Amniotic stem cell (primary cell): ENCODE data around the gene RSPRY1.
"Not testable (repeated sequence)": the region's sequence is repeated elsewhere in the genome, so short reads cannot be mapped to it uniquely, and the experiment has no call there.

Source experiments
- DNase-seq: peaks from one replicate; lab custom pipeline; 2025; lab: John Stamatoyannopoulos, UW

RSPRY1 gene

GRCh38 chr16:57271867-57272495 lies 85.9 kb downstream of the RSPRY1 start:
- no peak for DNase-seq

GRCh38 chr16:57273359-57273758 lies 87.2 kb downstream of the RSPRY1 start:
- no peak for DNase-seq

GRCh38 chr16:57273826-57274225 lies 87.7 kb downstream of the RSPRY1 start:
- DNase-seq: no peak

- not testable (repeated sequence) for DNase-seq
Observed at GRCh38 chr16:57275946-57276345, 89.8 kb downstream of the RSPRY1 start.

DNA sequence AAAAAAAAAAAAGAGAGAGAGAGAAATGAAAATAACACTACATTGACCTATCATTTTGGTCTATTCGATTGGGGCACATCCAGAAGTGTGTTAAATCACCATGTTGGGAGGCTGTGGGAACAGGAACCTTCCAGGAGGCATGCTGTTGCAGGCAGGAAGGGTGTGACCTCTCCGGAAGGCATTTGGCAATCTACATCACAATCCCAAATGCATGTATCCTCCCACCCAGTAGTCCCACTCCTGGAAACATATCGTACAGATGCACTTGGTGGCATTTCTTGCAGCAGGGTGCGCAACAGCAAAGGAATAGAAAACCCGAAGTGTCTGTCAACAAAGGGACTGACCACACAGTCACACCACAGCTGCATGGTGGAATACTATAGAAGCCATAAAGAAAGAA lies 90.5 kb downstream of the RSPRY1 start:
- DNase-seq: no peak

GRCh38 chr16:57277586-57277985 lies 91.5 kb downstream of the RSPRY1 start:
- DNase-seq: no peak

DNA sequence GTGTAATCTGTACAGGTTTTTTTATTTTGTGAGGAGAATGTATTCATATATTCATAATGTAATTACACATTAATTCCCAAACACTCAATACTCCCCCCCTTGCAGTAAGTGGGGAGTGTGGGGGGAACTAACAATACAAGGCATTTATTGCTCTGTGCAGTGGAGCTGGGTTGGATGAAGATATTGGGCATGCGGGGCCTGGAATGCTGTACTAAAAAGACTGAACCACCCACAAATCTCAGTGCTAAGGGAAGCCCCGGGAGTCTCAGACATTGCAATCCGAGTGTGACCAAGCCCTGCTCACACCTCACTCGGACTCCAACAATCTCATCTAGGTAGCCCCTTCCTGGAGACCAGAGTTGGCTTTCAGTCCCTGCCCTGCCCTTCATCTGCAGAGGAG lies 92.4 kb downstream of the RSPRY1 start:
- no peak for DNase-seq

- DNase-seq: no peak
Observed at GRCh38 chr16:57279780-57280638, 93.9 kb downstream of the RSPRY1 start.

- no peak for DNase-seq
Observed at GRCh38 chr16:57281791-57282190, 95.7 kb downstream of the RSPRY1 start.

DNA sequence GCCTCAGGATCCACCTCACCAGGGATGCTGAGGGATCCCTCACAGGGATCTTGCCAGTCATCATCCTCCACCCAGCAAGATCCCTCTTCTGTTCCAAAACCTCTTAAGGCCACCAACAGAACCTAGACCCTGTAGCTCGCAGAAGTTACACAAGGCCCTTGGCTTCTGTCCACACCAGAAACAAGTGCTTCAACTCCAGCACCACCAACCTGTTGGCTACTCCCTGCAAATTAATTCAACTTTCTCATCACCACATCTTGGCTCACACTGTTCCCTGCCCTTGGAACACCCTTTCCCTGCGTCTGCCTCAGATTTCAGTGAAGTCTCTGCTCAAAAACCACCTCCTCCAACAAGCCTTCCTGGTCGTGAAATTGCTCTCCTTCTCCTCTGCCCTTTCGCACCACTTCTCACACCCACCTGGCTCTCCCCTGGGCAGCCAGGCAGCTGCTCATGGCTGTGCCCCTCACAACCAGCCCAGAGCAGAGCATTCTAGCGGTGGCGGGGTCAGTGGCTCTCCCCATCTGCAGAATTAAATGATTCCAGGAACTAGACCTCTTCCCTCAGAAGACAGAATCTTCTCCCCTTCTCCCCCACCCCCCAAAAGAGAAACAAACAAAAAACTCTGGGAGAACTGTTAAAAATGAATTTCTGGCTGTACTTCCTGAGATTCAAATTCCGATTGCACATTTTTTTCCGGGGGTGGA lies 96.5 kb downstream of the RSPRY1 start:
- DNase-seq: no peak

- DNase-seq: no peak
Observed at GRCh38 chr16:57283214-57283958, 97.3 kb downstream of the RSPRY1 start.

- no peak for DNase-seq
Observed at GRCh38 chr16:57283959-57284208, 97.8 kb downstream of the RSPRY1 start.

GRCh38 chr16:57284209-57284951 lies 98.3 kb downstream of the RSPRY1 start, which contains the start of gene PLLP:
Gene PLLP (minus strand): TSS chr16:57284672. CDS start chr16:57284540, 132 bp downstream.
- DNase-seq: no peak

DNA sequence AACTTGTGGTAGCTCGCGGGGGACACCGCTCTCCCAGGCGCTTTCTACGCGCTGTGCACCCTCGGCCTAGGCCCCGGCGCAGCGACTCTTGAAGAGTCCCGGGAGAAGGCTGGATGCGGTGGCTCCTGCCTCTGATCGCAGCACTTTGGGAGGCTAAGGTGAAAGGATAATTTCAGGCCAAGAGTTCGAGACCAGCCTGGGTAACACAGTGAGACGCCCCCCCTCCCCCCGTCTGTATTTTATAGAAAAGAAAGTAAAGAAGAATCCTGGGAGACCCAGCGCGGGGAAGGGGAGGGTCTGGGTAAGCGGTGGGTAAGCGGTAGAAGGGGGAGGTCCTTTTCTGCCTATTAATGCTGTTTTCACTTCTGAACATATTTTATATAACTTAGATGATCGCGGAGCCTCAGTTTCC lies 98.8 kb downstream of the RSPRY1 start:
- DNase-seq: no peak

- no peak for DNase-seq
Observed at GRCh38 chr16:57285379-57285778, 99.2 kb downstream of the RSPRY1 start.

DNA sequence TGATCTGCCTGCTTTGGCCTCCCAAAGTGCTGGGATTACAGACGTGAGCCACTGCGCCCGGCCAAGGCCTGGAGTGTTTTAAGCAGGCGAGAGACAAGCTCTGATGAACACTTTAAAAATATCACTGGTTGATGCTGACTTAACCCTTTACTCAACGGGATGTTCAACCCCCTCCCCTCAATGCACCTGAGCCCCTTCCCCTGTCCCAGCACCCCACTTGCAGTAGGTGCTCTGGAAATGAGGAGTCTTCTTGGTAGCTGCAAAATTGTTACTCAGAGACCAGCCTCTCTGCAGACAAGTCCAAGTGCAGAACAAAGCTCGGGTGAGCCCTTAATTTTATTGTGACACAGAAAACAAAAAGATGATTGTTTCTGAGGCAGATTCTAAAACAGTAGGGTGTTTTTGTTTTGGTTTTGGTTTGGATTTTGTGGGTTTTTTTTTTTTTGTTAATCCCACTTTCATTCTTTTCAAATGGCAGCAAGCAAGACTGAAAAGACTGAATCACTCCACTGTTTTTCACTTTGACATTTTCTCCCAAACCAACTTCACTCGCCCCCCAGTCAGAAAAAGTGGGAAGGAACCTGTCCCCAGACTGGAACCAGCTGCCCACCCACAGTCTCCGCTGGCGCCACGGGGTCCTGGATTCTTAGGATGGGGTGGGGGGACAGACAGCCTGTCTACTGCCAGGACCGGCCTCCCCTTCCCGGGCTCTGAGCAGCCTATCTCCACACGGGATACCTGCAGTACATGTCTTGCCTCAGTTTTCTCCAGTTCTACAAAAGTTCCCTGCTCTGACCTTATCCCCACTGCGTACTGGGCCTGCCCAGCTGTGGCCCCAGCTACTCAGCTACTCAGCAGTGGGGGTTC lies 103.5 kb downstream of the RSPRY1 start:
- DNase-seq: no peak
